ENCODE data around the gene STMN3.
A peak's percentile ranks its signal among the peaks of the same experiment; 100 is the strongest.

STMN3 gene

GRCh38 chr20:63689046-63690002, 36.1 kb upstream of the STMN3 start:
- Histone ChIP-seq H3K79me1 (ENCODE audit: low read length) (peaks cover 15% of the 10 kb centered on the region), H3K79me2 (ENCODE audit: control insufficient read depth, insufficient read depth, low read length, poor library complexity) (no peaks in the 10 kb centered on the region), H3K27me3 (ENCODE audit: insufficient read depth, low read length) (no peaks in the 10 kb centered on the region), H2AFZ (ENCODE audit: insufficient read depth, low read length, poor library complexity) (no peak overlapping the region), H3K27ac (ENCODE audit: low read depth, low read length) (no peak overlapping the region), H3K4me2 (ENCODE audit: low read length) (no peak overlapping the region), H3K9ac (ENCODE audit: low read length) (no peak overlapping the region), H3K36me3 (ENCODE audit: control insufficient read depth in 1 of 2, insufficient read depth in 2 of 2, low read length in 2 of 2) (peaks cover 0 to 2% of the 10 kb centered on the region in 2 experiments), H4K12ac (ENCODE audit: low read depth, low read length) (no peak overlapping the region), H2AK5ac (ENCODE audit: low read length) (no peak overlapping the region), H2BK120ac (ENCODE audit: insufficient read depth, low read length, poor library complexity) (no peak overlapping the region), H3K4ac (ENCODE audit: low read depth, low read length) (no peak overlapping the region), H3K4me1 (ENCODE audit: control insufficient read depth in 1 of 2, insufficient read depth in 2 of 2, low read length in 2 of 2) (peaks cover 18 to 19% of the 10 kb centered on the region in 2 experiments), H2BK12ac (ENCODE audit: low read length) (no peak overlapping the region), H3K9me3 (ENCODE audit: insufficient read depth, low read depth, low read length) (peaks cover 3% of the 10 kb centered on the region), H4K8ac (ENCODE audit: low read depth, low read length) (no peak overlapping the region), H3K23ac (ENCODE audit: low read length) (no peak overlapping the region), H3K4me3 (ENCODE audit: low read depth, low read length) (no peak overlapping the region), H4K91ac (ENCODE audit: low read depth, low read length) (no peak overlapping the region), H2BK5ac (ENCODE audit: low read depth, low read length, poor library complexity) (no peak overlapping the region), H3K14ac (ENCODE audit: low read length) (no peak overlapping the region), H3K18ac (ENCODE audit: low read length) (no peak overlapping the region)
- WGBS (ENCODE audit: extremely low coverage, insufficient coverage, insufficient read length) = no CpG with 5 or more reads among the region's 44 CpGs
- no peak for DNase-seq

- no peaks in the 10 kb centered on the region for H3K27me3 ChIP-seq (ENCODE audit: insufficient read depth, low read length)
- H2AK5ac ChIP-seq (ENCODE audit: low read length) = peak overlapping the region; percentile 2
- no peak for DNase-seq
- H2BK5ac ChIP-seq (ENCODE audit: low read depth, low read length, poor library complexity) = no peak overlapping the region
- H3K18ac ChIP-seq (ENCODE audit: low read length) = no peak overlapping the region
- peaks cover 20 to 21% of the 10 kb centered on the region in 2 experiments for H3K4me1 ChIP-seq (ENCODE audit: control insufficient read depth in 1 of 2, insufficient read depth in 2 of 2, low read length in 2 of 2)
- H2BK12ac ChIP-seq (ENCODE audit: low read length) = no peak overlapping the region
- peaks cover under 1% of the 10 kb centered on the region for H3K79me2 ChIP-seq (ENCODE audit: control insufficient read depth, insufficient read depth, low read length, poor library complexity)
- H4K91ac ChIP-seq (ENCODE audit: low read depth, low read length) = no peak overlapping the region
- H3K4ac ChIP-seq (ENCODE audit: low read depth, low read length) = no peak overlapping the region
- no CpG with 5 or more reads among the region's 31 CpGs for WGBS (ENCODE audit: extremely low coverage, insufficient coverage, insufficient read length)
- no peak overlapping the region for H3K4me2 ChIP-seq (ENCODE audit: low read length)
- no peaks in the 10 kb centered on the region for H3K9me3 ChIP-seq (ENCODE audit: insufficient read depth, low read depth, low read length)
- H3K23ac ChIP-seq (ENCODE audit: low read length) = no peak overlapping the region
- peaks cover 0 to 2% of the 10 kb centered on the region in 2 experiments for H3K36me3 ChIP-seq (ENCODE audit: control insufficient read depth in 1 of 2, insufficient read depth in 2 of 2, low read length in 2 of 2)
- H4K8ac ChIP-seq (ENCODE audit: low read depth, low read length) = no peak overlapping the region
- no peak overlapping the region for H4K12ac ChIP-seq (ENCODE audit: low read depth, low read length)
- no peak overlapping the region for H3K9ac ChIP-seq (ENCODE audit: low read length)
- H2BK120ac ChIP-seq (ENCODE audit: insufficient read depth, low read length, poor library complexity) = no peak overlapping the region
- H3K14ac ChIP-seq (ENCODE audit: low read length) = no peak overlapping the region
- peaks cover 17% of the 10 kb centered on the region for H3K79me1 ChIP-seq (ENCODE audit: low read length)
- no peak overlapping the region for H3K27ac ChIP-seq (ENCODE audit: low read depth, low read length)
- H3K4me3 ChIP-seq (ENCODE audit: low read depth, low read length) = no peak overlapping the region
- no peak overlapping the region for H2AFZ ChIP-seq (ENCODE audit: insufficient read depth, low read length, poor library complexity)
These were observed 35.2 kb upstream of the STMN3 start for GRCh38 chr20:63688228-63689045.

DNA sequence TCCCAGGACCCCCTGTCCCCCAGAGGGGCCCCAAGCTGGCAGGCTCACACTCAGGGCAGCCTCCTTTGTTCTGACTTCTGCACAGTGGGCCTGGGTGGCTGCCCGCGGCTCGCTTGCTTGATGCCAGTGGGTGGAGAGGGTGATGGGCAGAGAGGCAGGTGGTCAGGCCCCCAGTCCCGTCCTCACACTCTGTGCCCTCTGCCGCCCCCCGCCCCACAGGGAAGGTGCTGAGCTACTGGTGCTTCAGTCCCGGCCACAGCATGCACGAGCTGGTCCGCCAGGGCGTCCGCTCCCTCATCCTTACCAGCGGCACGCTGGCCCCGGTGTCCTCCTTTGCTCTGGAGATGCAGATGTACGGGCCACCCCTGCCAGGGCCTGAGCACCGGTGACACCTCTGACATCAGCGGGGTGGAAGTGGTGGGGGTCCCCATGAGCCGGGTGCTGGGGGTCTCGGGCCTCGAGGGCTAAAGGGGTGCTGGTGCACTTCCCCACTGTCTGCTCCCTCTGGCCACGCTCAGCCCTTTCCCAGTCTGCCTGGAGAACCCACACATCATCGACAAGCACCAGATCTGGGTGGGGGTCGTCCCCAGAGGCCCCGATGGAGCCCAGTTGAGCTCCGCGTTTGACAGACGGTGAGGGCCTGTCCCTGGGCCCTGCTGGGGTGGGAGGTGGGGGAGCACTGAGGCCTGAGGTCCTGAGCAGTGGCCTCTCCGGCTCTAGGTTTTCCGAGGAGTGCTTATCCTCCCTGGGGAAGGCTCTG, 34.4 kb upstream of the STMN3 start:
- no peak for DNase-seq
- WGBS (ENCODE audit: extremely low coverage, insufficient coverage, insufficient read length) = no CpG with 5 or more reads among the region's 29 CpGs
- peaks cover 2% of the 10 kb centered on the region for H3K79me2 ChIP-seq (ENCODE audit: control insufficient read depth, insufficient read depth, low read length, poor library complexity)
- peaks cover 19% of the 10 kb centered on the region for H3K79me1 ChIP-seq (ENCODE audit: low read length)
- no peak overlapping the region for H3K4me3 ChIP-seq (ENCODE audit: low read depth, low read length)
- H2AFZ ChIP-seq (ENCODE audit: insufficient read depth, low read length, poor library complexity) = peak overlapping the region; percentile 12
- no peak overlapping the region for H3K4me2 ChIP-seq (ENCODE audit: low read length)
- H2BK5ac ChIP-seq (ENCODE audit: low read depth, low read length, poor library complexity) = peak overlapping the region; percentile 13
- no peaks in the 10 kb centered on the region for H3K27me3 ChIP-seq (ENCODE audit: insufficient read depth, low read length)
- H4K8ac ChIP-seq (ENCODE audit: low read depth, low read length) = peak overlapping the region; percentile 1
- peak overlapping the region; percentile 42 for H2BK12ac ChIP-seq (ENCODE audit: low read length)
- peak overlapping the region; percentile 36 for H3K14ac ChIP-seq (ENCODE audit: low read length)
- no peak overlapping the region for H3K23ac ChIP-seq (ENCODE audit: low read length)
- H4K91ac ChIP-seq (ENCODE audit: low read depth, low read length) = peak overlapping the region; percentile 10
- no peak overlapping the region for H3K4ac ChIP-seq (ENCODE audit: low read depth, low read length)
- H3K4me1 ChIP-seq (ENCODE audit: control insufficient read depth in 1 of 2, insufficient read depth in 2 of 2, low read length in 2 of 2) = peaks cover 28 to 29% of the 10 kb centered on the region in 2 experiments
- H3K27ac ChIP-seq (ENCODE audit: low read depth, low read length) = peak overlapping the region; percentile 43
- peak overlapping the region; percentile 18 for H2BK120ac ChIP-seq (ENCODE audit: insufficient read depth, low read length, poor library complexity)
- H2AK5ac ChIP-seq (ENCODE audit: low read length) = peak overlapping the region; percentile 40
- no peak overlapping the region for H4K12ac ChIP-seq (ENCODE audit: low read depth, low read length)
- H3K9me3 ChIP-seq (ENCODE audit: insufficient read depth, low read depth, low read length) = peaks cover 1% of the 10 kb centered on the region
- H3K36me3 ChIP-seq (ENCODE audit: control insufficient read depth in 1 of 2, insufficient read depth in 2 of 2, low read length in 2 of 2) = peaks cover 0 to 2% of the 10 kb centered on the region in 2 experiments
- no peak overlapping the region for H3K9ac ChIP-seq (ENCODE audit: low read length)
- H3K18ac ChIP-seq (ENCODE audit: low read length) = no peak overlapping the region
